Measurements from ENCODE around the gene CBLL1.

DNA sequence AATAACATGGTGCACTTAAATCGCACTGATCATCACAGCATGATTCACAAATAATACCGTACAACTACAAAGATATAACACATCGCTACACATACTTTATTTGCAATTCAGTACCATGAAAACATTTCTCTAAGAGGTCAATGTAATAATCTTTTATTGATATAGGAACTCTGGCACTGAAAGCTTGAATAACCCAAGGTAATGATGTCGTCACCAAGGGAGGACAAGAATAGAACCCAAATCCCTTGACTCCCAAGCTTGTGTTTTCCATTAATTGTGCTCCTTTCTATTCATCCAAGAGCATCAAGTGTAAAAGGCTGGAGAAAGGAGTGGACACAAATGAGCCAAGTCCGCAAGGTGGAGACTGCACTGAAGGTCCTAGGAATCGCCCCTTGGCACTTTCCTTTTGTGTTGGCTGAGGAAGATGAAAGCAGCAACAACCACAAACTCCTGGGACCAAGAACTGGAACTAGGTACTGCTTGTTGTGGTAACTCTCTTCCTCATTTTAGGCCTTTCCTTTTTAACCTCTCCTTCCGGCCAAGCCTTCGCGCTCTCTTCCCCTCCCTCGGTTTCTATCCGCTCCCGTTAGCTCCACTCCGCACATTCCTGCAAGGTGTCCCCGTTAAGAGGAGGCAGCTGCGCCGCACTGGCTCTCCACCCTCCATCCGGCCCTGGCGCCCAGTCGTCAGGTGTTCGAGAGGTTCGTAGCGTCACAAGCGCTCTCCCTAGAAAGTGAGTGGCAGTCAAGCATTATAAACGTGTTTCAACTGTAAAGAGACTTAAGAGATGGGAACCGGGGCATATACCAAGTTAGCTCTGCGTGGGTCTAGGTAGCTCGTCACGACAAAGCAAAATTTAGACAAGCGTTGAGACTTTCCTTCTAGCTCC, 1.0 kb upstream of the CBLL1 start:
- TF ChIP-seq, protein P1, sequence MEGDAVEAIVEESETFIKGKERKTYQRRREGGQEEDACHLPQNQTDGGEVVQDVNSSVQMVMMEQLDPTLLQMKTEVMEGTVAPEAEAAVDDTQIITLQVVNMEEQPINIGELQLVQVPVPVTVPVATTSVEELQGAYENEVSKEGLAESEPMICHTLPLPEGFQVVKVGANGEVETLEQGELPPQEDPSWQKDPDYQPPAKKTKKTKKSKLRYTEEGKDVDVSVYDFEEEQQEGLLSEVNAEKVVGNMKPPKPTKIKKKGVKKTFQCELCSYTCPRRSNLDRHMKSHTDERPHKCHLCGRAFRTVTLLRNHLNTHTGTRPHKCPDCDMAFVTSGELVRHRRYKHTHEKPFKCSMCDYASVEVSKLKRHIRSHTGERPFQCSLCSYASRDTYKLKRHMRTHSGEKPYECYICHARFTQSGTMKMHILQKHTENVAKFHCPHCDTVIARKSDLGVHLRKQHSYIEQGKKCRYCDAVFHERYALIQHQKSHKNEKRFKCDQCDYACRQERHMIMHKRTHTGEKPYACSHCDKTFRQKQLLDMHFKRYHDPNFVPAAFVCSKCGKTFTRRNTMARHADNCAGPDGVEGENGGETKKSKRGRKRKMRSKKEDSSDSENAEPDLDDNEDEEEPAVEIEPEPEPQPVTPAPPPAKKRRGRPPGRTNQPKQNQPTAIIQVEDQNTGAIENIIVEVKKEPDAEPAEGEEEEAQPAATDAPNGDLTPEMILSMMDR (IDR thresholded peaks at IDR 0.05), result no peak
- TF ChIP-seq POLR2A (IDR thresholded peaks at IDR 0.05), result no peak
